Measurements from ENCODE around the gene EPSTI1. TPM values are rescaled to one million over a fixed set of nuclear protein-coding genes. Genes with fewer than 3 reads are reported as not detected.
A peak's percentile ranks its signal among the peaks of the same experiment; 100 is the strongest.

The EPSTI1 gene
- total and polyA plus RNA-seq, 11 donors: 1.3 to 36.1 (median 4.5) TPM

DNA sequence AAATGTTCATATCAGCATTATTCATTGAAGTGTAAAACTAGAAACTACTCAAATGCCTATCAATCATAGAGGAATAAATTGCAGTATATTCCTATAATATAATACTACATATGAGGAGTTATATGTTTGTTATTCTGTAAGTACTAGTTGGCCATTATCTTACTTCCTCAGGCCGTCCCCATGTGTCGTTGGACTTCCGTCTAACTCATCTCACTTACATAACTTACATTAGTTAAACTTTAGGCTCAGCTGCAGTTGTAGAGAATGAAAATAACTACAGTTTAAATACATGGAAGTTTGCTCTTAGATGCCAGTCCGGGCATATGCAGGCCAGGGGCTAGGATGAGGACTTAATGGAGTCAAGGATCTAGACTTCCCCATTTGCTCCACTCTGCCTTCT is 8.6 kb upstream of the EPSTI1 start:
- no peak overlapping the region for H3K27ac ChIP-seq
- 62 to 72% (median 67%) methylated on average over 4 of the region's 4 CpGs for WGBS, 4 donors

DNA sequence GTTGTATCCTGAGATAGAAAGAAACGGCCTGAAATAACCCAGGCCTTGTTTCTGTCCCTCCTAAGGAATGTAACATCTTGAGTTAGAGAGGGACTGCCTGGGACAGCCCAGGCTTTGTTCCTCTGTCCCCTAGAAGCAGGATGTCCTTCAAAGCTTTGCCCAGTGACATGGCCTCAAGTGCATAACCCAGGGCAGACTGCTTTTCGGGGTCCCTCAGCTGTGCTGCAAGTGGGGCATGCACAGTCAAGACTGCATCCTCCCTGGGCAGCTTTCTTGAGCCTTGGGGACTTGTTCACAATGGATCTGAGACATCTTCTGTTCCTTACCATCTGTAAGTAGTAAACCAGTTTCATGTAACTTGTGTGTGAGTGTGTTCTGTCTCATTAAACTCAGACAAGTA is 7.5 kb upstream of the EPSTI1 start:
- Histone ChIP-seq H3K9me3 (peaks cover 0 to 3% (median 0%) of the 10 kb centered on the region in 12 donors), H3K4me1 (no peaks in the 10 kb centered on the region), H3K27me3 (no peaks in the 10 kb centered on the region), H3K36me3 (no peaks in the 10 kb centered on the region), H3K4me3 (no peak overlapping the region), H3K27ac (no peak overlapping the region)
- TF ChIP-seq CTCF (IDR thresholded peaks at IDR 0.05) (no peak), POLR2A (IDR thresholded peaks at IDR 0.05) (no peak)
- ATAC-seq (no peak), DNase-seq (no peak)
- 57 to 75% (median 66%) methylated on average over 2 of the region's 2 CpGs for WGBS, 4 donors
- intact Hi-C loops (cut with DNase I): no loop called here

More for the DNA sequence above, 8.6 kb upstream of the EPSTI1 start:
- TF ChIP-seq CTCF (IDR thresholded peaks at IDR 0.05) (no peak), POLR2A (IDR thresholded peaks at IDR 0.05) (no peak)
- Histone ChIP-seq H3K36me3 (no peaks in the 10 kb centered on the region), H3K4me3 (no peak overlapping the region), H3K27me3 (no peaks in the 10 kb centered on the region), H3K4me1 (peaks cover 0 to 7% (median 0%) of the 10 kb centered on the region in 12 donors), H3K9me3 (peaks cover 0 to 3% (median 0%) of the 10 kb centered on the region in 12 donors)
- DNase-seq (no peak), ATAC-seq (no peak)
- intact Hi-C loops (cut with DNase I): no loop called here

GRCh38 chr13:42997381-42997780 is 5.3 kb upstream of the EPSTI1 start:
- ATAC-seq: no peak
- Histone ChIP-seq H3K27ac (no peak overlapping the region), H3K36me3 (no peaks in the 10 kb centered on the region), H3K4me1 (peaks cover 0 to 10% (median 0%) of the 10 kb centered on the region in 12 donors), H3K9me3 (peaks cover 0 to under 1% (median 0%) of the 10 kb centered on the region in 12 donors), H3K27me3 (no peaks in the 10 kb centered on the region), H3K4me3 (no peak overlapping the region)
- intact Hi-C loops (cut with DNase I): no loop called here
- no peak for DNase-seq
- WGBS, 4 donors: 88 to 95% (median 90%) methylated on average over 2 of the region's 2 CpGs
- TF ChIP-seq POLR2A (IDR thresholded peaks at IDR 0.05) (no peak), CTCF (IDR thresholded peaks at IDR 0.05) (no peak)

DNA sequence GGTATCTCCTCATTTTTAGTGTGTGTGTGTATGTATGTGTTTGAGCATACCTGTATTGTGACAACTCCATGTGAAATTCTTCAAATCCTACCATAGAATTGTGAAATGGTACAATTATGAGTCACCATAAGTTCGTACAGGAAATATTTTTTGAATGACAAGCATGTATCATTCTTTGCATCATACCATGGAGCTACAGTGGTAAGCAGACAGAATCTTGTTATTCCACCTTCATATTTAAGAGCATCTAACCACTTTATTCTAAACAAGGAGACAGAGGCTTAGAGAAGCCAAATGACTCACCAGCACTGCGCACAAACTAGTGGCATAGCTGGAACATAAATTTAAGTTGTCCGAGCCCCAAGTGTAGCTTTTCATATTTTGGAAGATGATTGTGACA is 4.5 kb upstream of the EPSTI1 start:
- intact Hi-C loops (cut with DNase I): no loop called here
- Histone ChIP-seq H3K27ac (no peak overlapping the region), H3K27me3 (no peaks in the 10 kb centered on the region), H3K36me3 (no peaks in the 10 kb centered on the region), H3K4me1 (peaks cover 0 to 12% (median 3%) of the 10 kb centered on the region in 12 donors), H3K9me3 (no peaks in the 10 kb centered on the region), H3K4me3 (no peak overlapping the region)
- WGBS, 4 donors: 88 to 89% (median 89%) methylated on average over 3 of the region's 3 CpGs
- DNase-seq: no peak
- TF ChIP-seq POLR2A (IDR thresholded peaks at IDR 0.05): no peak
- no peak for TF ChIP-seq CTCF (IDR thresholded peaks at IDR 0.05)
- ATAC-seq: peak in 1 of 4 donors; percentile 27
